Coronary artery (tissue), 2 donors: ENCODE measurements around the gene DOCK4.

Experiments used
- DNase-seq: peaks from one replicate; pipeline ENCODE4 v3.0.0-alpha.2; 2017; ENCODE audit warnings: low spot score
- H3K27ac ChIP-seq, 2 donors: fragments of 200-600 bp; sonication (generic); one replicate each; pipeline ENCODE4 v1.5.1; 2016 to 2019
- H3K4me3 ChIP-seq: fragments of 200-600 bp; sonication (generic); 2 replicates; pipeline ENCODE4 v1.5.1; 2016; ENCODE audit warnings: mild to moderate bottlenecking, moderate library complexity
- TF ChIP-seq, protein P1 (sequence below): fragments of 200-600 bp; sonication (generic); IDR thresholded peaks from one replicate; pipeline ENCODE4 v1.5.1; 2019; ENCODE audit warnings: antibody characterized with exemption

The DOCK4 gene

DNA sequence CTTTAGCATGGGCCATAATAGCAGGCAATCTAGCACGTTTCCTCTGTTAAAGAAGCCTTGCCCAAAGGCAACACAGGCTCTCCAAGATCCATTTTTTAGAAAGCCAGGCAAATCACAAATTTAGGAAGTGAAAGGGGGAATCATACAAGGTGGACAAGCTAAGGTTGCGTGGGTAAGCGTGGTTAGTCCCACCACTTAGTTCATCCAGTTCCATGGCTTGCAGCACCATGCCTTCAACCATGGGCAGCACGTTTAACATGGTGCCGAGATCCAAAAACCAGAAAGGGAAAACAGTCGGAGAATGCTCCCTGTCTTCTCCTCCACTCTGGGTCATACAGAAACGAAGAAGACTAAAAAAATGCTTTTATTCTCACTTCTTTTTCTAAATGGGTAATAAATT, 409.5 kb downstream of the DOCK4 start:
- no peak for DNase-seq
- Histone ChIP-seq H3K27ac (no peak overlapping the region), H3K4me3 (no peak overlapping the region)
- TF ChIP-seq, protein P1, sequence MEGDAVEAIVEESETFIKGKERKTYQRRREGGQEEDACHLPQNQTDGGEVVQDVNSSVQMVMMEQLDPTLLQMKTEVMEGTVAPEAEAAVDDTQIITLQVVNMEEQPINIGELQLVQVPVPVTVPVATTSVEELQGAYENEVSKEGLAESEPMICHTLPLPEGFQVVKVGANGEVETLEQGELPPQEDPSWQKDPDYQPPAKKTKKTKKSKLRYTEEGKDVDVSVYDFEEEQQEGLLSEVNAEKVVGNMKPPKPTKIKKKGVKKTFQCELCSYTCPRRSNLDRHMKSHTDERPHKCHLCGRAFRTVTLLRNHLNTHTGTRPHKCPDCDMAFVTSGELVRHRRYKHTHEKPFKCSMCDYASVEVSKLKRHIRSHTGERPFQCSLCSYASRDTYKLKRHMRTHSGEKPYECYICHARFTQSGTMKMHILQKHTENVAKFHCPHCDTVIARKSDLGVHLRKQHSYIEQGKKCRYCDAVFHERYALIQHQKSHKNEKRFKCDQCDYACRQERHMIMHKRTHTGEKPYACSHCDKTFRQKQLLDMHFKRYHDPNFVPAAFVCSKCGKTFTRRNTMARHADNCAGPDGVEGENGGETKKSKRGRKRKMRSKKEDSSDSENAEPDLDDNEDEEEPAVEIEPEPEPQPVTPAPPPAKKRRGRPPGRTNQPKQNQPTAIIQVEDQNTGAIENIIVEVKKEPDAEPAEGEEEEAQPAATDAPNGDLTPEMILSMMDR = no peak

DNA sequence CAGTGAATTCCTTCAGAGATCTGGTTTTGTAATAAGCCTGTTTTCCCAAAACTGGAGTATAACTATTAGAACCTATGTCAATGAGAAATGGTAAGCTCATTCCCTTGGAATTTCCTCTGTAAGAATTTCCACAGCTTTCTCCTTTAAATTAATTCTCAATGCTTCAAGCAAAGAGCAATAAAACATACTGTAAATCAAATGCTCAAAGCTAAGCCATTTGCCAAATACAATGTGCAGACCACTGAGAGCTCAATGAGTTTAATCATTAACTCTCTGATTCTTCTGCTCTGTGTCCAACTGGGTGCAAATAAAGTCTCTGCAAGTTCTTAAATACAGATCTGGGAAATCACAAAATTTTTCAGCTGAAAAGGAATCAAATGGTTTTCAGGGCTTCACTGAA, 416.3 kb downstream of the DOCK4 start:
- Histone ChIP-seq H3K27ac (no peak overlapping the region), H3K4me3 (no peak overlapping the region)
- TF ChIP-seq, protein P1 = no peak
- DNase-seq = no peak

DNA sequence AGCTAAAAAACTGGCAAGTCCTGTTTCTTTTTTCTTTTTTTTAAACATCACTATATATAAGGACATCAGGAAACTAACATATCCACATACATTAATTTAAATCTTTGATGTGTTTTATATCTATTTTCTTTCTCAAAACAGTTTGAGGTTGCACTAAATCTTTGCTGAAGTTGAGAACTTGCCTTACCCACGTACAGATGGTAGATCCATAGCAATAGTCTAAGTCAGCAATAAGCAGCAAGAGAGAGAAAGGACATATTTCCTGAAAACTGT, 417.2 kb downstream of the DOCK4 start:
- DNase-seq = no peak
- Histone ChIP-seq H3K27ac (no peak overlapping the region), H3K4me3 (no peak overlapping the region)
- TF ChIP-seq, protein P1 = no peak

DNA sequence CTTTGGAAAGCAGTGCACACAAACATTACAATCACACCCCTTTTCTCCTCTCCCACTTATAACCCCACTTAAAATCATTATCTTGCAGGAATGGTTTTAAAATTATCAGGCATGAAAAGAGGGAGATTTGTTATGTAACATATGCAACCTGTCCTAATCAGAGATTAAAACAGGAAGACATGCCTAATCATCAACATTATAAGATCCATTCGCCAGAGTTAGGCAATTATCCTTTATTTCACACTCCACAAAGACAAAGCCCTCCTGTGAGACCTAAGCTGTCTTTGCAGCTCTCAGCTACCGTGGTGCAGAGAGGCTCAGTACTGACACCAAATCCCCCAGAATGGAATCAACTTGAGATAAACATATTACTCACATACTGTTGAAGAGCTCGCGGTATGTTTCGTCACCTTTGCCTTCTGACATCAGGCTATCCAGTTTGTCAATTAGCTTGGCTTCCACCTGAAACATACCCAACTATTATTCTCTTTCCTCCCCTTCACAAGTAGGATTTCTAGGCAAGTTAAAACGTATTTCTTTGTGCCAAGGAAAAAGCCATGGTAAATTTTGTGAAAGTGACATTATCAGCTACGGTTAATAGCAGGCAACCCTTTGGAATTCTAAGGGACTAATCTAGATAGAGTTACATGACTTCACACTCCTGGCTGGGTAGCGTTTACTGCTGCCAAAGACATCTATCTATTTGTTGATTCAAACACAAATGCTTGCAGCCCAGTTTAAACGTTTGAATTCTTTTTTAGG, 417.7 kb downstream of the DOCK4 start:
- TF ChIP-seq, protein P1 = no peak
- Histone ChIP-seq H3K4me3 (no peak overlapping the region), H3K27ac (no peak overlapping the region)
- no peak for DNase-seq

DNA sequence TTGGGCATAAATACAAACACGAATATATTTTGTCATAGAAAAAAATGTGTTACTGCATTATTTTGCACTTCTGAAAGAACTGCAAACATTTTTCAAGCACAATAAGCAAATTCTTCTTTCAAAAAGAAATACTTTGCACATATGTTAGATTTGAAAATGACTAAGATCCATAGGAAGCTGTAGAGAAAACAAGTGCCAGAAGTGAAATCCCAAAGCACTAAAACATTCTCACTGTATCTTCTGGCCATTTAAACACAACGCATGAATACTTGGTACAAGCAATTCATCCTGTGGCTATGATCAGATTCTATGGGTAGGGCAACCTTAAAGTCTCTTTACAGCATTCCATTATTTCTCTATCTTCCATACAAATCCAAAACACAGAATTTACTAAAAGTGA, 418.5 kb downstream of the DOCK4 start:
- TF ChIP-seq, protein P1 = no peak
- DNase-seq = no peak
- Histone ChIP-seq H3K27ac (no peak overlapping the region), H3K4me3 (no peak overlapping the region)

DNA sequence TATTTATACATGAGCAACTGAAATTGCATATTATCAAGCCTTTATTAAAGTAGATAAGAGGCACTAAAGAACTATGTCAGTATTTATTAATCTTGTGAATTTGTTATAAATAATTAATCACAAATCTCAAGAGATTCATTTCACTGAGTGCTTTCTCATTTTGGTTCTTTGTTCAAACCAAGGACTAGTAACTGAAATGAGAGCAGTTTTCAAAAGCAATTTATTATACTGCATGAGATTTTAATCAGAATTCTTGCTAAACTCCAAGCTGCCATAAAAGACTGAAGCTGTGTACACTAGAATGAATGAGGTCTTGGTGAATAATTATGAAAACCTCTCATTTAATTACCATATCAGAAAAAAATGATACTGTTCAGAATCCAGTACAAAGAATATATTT, 419.1 kb downstream of the DOCK4 start:
- no peak for DNase-seq
- no peak overlapping the region for H3K27ac ChIP-seq
- no peak overlapping the region for H3K4me3 ChIP-seq
- TF ChIP-seq, protein P1 = no peak

DNA sequence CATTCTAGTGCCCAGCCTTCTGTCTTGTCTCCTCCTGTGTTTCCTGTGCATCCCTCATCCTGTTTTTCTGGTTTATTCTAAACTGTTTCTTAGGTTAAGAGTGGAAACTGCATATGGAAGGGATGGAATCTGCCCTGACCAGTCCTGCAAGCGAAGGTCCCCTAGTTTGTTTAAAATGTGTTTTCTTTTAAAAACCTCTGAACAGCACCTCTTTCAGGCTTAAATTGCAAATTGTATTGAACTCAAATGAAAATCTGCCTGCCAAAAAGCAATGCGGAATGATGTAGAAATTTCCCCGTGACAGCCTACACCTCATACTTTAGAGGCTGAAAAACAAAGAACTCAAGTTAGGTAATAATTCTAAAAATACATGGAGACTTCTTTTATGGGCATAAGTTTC, 421.1 kb downstream of the DOCK4 start:
- no peak for DNase-seq
- TF ChIP-seq, protein P1 = no peak
- no peak overlapping the region for H3K4me3 ChIP-seq
- H3K27ac ChIP-seq = no peak overlapping the region
